T-helper 1 cell treated with Interleukin-12 subunit alpha and Interleukin-12 subunit beta and Interleukin-4 antibody, amounts not matched to agents 30 μg/mL and 1 μg/mL, for 36 hours (primary cell): ENCODE measurements around the gene ACCSL.

ENCODE experiments used
- H3K27ac Mint-ChIP-seq: one replicate; pipeline ENCODE4 v1.8.0; 2021; ENCODE audit warnings: mild to moderate bottlenecking, mixed read lengths
- H3K27me3 Mint-ChIP-seq: one replicate; pipeline ENCODE4 v1.8.0; 2021; ENCODE audit warnings: low read depth, mixed read lengths
- H3K36me3 Mint-ChIP-seq: one replicate; pipeline ENCODE4 v1.8.0; 2021; ENCODE audit warnings: low read depth, mixed read lengths
- H3K4me1 Mint-ChIP-seq: one replicate; pipeline ENCODE4 v1.8.0; 2021; ENCODE audit warnings: low read depth, mixed read lengths
- H3K4me3 Mint-ChIP-seq: one replicate; pipeline ENCODE4 v1.8.0; 2021; ENCODE audit warnings: mild to moderate bottlenecking, moderate library complexity, mixed read lengths
- H3K9me3 Mint-ChIP-seq: one replicate; pipeline ENCODE4 v1.8.0; 2021; ENCODE audit warnings: mixed read lengths

The ACCSL gene

GRCh38 chr11:44088871-44089270 lies 41.1 kb downstream of the ACCSL start:
- peaks cover 18% of the 10 kb centered on the region for H3K4me1 Mint-ChIP-seq
- no peak overlapping the region for H3K4me3 Mint-ChIP-seq
- peaks cover 22% of the 10 kb centered on the region for H3K36me3 Mint-ChIP-seq
- H3K27me3 Mint-ChIP-seq: no peaks in the 10 kb centered on the region
- no peak overlapping the region for H3K27ac Mint-ChIP-seq
- peaks cover 9% of the 10 kb centered on the region for H3K9me3 Mint-ChIP-seq

GRCh38 chr11:44090539-44090938 lies 42.8 kb downstream of the ACCSL start:
- Mint-ChIP-seq H3K4me1 (peaks cover 28% of the 10 kb centered on the region), H3K4me3 (no peak overlapping the region), H3K36me3 (peaks cover 14% of the 10 kb centered on the region), H3K9me3 (peaks cover 7% of the 10 kb centered on the region), H3K27me3 (peaks cover 4% of the 10 kb centered on the region), H3K27ac (no peak overlapping the region)

- peaks cover 4% of the 10 kb centered on the region for H3K27me3 Mint-ChIP-seq
- H3K36me3 Mint-ChIP-seq: peaks cover 4% of the 10 kb centered on the region
- peaks cover 27% of the 10 kb centered on the region for H3K4me1 Mint-ChIP-seq
- peak overlapping the region; percentile 64 for H3K4me3 Mint-ChIP-seq
- no peaks in the 10 kb centered on the region for H3K9me3 Mint-ChIP-seq
- peak overlapping the region; percentile 52 for H3K27ac Mint-ChIP-seq
Observed at GRCh38 chr11:44094260-44094868, 46.6 kb downstream of the ACCSL start.

- peaks cover 4% of the 10 kb centered on the region for H3K27me3 Mint-ChIP-seq
- H3K36me3 Mint-ChIP-seq: peaks cover 5% of the 10 kb centered on the region
- no peaks in the 10 kb centered on the region for H3K9me3 Mint-ChIP-seq
- H3K4me3 Mint-ChIP-seq: peak within 1 kb of the TSS; percentile 86
- no peak within 1 kb of the TSS for H3K27ac Mint-ChIP-seq
- peaks cover 22% of the 10 kb centered on the region for H3K4me1 Mint-ChIP-seq
Observed at GRCh38 chr11:44095506-44096359, 48.0 kb downstream of the ACCSL start, which contains the start of gene EXT2. EXT2 (plus strand) TSS chr11:44095678; CDS start chr11:44107713, 12,035 bp downstream.

GRCh38 chr11:44096360-44097185 lies 48.8 kb downstream of the ACCSL start:
- peak overlapping the region; percentile 86 for H3K4me3 Mint-ChIP-seq
- H3K27me3 Mint-ChIP-seq: peaks cover 4% of the 10 kb centered on the region
- peaks cover 22% of the 10 kb centered on the region for H3K4me1 Mint-ChIP-seq
- peaks cover 2% of the 10 kb centered on the region for H3K36me3 Mint-ChIP-seq
- H3K27ac Mint-ChIP-seq: no peak overlapping the region
- no peaks in the 10 kb centered on the region for H3K9me3 Mint-ChIP-seq

DNA sequence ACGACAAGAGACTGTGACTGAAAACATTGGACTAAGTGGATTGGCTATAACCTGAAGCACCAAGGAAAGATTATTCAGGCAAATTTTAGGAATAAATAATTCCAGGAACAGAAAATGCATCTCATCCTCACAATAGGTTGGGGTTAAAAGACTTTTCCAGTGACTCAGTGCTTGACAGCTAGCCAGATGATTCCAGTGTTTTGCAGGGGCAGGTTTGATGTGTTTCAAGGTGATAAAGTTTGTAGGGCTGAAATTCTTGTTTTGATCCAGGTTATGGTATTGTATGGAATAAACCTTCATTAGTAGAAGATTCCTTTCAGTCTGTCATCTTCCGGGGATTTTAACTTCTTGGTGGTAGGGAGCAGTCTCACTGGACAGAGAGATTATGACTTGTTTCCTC lies 50.0 kb downstream of the ACCSL start:
- H3K9me3 Mint-ChIP-seq: no peaks in the 10 kb centered on the region
- H3K27ac Mint-ChIP-seq: no peak overlapping the region
- H3K4me1 Mint-ChIP-seq: peaks cover 22% of the 10 kb centered on the region
- peaks cover 2% of the 10 kb centered on the region for H3K36me3 Mint-ChIP-seq
- no peak overlapping the region for H3K4me3 Mint-ChIP-seq
- H3K27me3 Mint-ChIP-seq: peaks cover 4% of the 10 kb centered on the region

DNA sequence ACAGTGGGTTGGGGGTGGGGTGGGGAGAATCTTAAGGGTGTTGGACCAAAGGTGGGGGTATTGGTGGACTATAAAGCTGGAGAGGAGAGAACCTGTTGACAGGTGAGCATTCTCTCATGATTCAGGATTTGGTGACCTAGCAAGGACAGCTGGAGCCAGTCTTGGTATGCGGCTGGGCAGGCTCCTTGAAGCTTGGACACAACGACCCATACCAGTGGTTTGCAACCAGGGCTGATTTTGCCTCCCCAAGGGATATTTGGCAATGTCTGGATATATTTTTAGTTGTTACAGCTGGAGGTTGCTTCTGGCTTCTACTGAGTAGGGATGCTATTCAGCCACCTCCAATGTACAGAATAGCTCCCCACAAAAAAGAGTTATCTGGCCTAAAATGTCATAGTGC lies 53.3 kb downstream of the ACCSL start:
- Mint-ChIP-seq H3K4me1 (peaks cover 15% of the 10 kb centered on the region), H3K9me3 (no peaks in the 10 kb centered on the region), H3K27ac (no peak overlapping the region), H3K27me3 (no peaks in the 10 kb centered on the region), H3K36me3 (peaks cover 4% of the 10 kb centered on the region), H3K4me3 (no peak overlapping the region)

GRCh38 chr11:44104481-44105294 lies 56.9 kb downstream of the ACCSL start:
- Mint-ChIP-seq H3K9me3 (no peaks in the 10 kb centered on the region), H3K27me3 (no peaks in the 10 kb centered on the region), H3K4me3 (no peak overlapping the region), H3K36me3 (peaks cover 8% of the 10 kb centered on the region), H3K27ac (no peak overlapping the region), H3K4me1 (peaks cover 3% of the 10 kb centered on the region)

- Mint-ChIP-seq H3K9me3 (no peaks in the 10 kb centered on the region), H3K4me1 (peaks cover 9% of the 10 kb centered on the region), H3K4me3 (no peak overlapping the region), H3K27me3 (no peaks in the 10 kb centered on the region), H3K36me3 (peaks cover 13% of the 10 kb centered on the region), H3K27ac (no peak overlapping the region)
Observed at GRCh38 chr11:44108260-44108659, 60.5 kb downstream of the ACCSL start.
